GM11168 (cell line): ENCODE data around the gene FBXL5.

Source experiments
- in situ Hi-C: fragments of 300-500 bp; cut with MboI; formaldehyde crosslinking; loops from one replicate; pipeline ENCODE4 v1.12.0; 2022; ENCODE audit warnings: low sequenced_read_pairs; ENCODE audit not compliant: unreplicated experiment

The FBXL5 gene

DNA sequence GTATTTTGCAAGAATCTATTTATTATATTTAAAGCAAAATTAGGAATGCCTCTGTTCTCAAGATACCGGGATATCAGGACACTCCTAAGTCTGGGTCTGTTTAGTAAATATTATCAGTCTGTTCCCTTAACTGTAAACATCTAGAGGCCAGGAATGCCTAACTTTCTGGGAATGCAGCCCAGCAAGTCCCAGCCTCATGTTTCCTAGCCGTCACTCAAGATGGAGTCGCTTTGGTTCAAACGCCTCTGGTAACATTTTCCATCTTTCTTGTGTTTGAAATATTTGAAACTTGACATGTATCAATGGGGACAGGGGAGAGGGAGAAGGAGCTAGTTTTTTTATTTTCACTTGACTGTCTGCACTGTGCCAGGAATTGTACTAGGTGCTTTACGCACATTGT is 85.4 kb downstream of the FBXL5 start:
- in situ Hi-C loops, result no loop called here

DNA sequence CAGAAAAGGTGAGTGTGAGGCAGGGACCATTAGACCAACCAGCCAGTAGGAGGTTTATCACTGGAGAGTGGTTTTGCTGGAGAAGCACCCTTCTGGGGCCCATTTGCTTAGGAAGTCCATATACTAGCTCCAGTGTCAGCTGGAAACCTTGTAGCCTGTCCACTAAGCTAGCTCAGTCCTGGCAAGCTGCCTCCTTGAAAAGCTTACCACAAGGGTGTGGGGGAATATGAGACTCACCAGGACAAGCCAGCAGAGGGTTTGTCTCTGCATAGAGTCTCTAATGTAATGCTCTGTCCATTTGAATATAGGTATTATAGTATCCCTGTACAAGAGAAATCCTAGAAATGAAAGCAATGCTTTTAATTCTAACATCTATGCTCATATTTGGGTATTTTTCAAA is 86.3 kb downstream of the FBXL5 start:
- in situ Hi-C loops, result no loop called here

DNA sequence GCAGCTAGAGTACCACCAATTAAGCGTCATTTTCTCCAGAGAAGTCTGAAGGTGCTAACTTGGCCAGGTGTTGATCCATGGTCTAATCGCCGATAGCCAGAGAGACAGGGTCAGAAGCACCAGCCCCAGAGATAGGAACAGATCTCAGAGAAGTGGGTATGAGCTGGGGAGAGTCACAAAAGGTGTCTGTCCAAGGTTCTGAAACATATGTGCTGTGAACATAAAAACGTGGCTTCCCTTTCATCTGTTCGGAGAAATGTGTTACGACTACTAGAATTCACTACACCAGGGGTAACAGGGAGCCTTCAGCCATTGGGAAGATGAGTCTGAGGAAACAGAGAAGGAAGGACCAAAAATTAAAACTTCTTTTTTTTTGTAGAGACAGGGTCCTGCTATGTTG is 91.3 kb downstream of the FBXL5 start:
- in situ Hi-C loops, result no loop called here

DNA sequence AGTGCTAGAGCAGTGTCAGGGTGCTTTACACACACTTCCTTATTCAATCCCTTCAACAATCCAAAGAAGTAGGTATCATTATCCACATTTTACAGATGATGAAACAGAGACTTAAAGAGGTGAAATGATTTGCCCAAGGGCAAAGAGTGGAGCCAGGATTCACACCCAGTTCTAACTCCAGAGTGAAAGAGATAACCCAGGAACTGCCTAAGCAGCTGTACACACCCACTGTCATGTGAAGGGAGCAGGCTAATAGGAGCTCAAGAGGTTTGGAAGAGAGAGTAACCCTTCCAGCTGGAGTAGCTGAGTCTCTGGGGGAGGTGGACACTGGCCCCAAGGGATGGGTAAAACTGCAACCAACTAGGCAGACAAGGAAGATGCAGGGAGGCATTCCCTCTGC is 92.5 kb downstream of the FBXL5 start:
- in situ Hi-C loops, result no loop called here

DNA sequence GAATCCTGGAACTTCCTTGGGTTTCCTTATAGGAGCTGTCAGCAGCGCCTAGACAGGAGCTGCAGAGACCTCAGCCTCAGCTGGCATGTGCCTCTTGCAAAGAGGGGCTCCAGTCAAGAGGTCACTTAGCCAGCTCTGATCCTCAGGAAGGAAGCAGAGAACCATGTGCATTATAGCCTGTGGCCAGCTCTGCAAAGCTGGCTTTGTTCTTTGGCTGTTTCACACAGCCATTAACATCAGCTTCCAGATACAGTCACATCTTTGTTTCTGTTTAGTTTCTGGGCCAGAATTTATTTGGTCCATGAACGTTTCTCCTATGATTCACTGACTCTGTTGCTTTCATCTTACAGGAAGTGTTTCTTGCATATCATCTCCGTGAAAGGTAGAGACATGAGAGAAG is 93.0 kb downstream of the FBXL5 start:
- in situ Hi-C loops, result no loop called here

DNA sequence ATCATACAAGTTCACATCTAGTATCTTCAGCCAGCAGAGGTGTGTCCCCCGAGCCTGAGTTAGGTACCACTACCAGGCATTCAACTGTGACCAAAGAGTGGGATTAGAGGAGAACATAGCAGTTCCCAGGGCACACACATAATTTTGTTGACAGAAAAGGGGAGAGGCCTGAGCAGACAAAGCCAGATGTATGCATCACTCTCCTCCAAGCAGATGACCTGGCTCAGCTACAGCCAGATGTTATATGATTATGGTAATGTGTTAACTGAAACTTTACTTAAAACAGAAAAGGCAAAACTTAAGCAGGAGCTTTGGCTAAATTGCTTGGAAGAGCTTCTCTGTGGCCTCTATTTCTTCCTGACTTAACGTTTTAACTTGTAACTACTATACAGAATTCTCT is 96.6 kb downstream of the FBXL5 start:
- in situ Hi-C loops, result no loop called here

DNA sequence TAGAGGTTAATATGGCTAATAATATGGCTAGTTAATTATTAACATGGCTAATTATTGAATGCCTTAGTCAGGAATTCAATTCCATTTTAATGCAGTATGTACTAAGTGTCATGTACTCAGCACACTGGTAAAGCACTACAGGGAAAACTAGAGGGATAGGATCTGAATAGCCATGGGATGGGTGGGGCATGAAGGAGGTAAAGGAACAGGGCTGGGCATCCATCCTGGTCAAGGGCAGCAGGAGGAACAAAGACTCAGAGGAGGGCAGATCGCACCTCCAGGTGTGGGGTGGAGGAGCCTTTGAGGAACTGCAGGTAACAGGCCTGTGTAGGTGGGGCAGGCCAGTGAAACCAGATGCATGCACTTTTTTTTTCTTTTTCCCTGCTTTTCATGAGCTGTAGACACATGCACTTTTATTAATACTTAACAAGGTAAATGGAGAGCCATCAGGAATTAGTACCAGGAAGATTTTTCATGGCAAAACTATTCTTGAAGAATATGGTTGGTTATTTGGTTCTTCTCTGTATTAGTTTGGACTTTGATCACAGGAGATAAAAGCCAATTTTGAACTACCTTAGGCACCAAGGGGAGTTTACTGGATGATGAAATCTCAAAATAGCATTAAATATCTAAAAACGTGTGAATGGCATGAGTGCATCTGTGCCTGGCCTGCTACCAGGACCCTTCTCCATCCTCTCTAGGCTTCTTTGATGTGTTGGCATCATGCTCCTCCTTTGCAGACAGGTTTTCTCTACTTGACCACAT is 97.2 kb downstream of the FBXL5 start:
- in situ Hi-C loops, result no loop called here

DNA sequence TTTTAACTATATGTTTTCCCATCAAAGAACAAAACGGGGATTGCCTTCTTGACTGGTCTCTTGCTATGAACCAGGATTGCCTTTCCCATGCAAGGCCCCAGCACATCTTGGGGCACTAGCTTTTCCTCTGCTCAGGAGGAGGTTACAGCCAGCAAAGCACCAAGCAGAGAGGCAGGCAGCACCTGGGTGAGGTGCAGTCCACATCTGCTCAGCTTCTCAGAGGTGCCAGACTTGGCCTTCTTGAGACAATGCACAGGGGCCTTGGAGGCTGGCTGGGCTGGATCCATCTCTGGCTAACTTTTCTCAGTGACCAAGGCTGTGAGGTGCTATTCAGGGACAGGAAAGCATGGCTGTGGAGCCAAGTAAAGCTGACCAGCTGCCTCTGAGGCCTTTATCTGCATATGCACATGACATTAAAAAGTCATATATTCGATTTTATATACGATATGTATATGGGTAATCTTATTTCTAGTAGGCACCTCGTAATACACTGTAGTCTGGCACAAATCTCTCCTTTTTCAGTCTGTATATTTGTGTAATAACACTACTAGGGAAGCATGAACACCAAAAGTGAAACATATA is 98.6 kb downstream of the FBXL5 start:
- in situ Hi-C loops, result no loop called here
